ENCODE data around the gene FASTKD3. TPM values are rescaled to one million over a fixed set of nuclear protein-coding genes. Genes with fewer than 3 reads are reported as not detected.

The FASTKD3 gene
- total RNA-seq, 1 donor from 2014 or later, result 7.6 TPM

DNA sequence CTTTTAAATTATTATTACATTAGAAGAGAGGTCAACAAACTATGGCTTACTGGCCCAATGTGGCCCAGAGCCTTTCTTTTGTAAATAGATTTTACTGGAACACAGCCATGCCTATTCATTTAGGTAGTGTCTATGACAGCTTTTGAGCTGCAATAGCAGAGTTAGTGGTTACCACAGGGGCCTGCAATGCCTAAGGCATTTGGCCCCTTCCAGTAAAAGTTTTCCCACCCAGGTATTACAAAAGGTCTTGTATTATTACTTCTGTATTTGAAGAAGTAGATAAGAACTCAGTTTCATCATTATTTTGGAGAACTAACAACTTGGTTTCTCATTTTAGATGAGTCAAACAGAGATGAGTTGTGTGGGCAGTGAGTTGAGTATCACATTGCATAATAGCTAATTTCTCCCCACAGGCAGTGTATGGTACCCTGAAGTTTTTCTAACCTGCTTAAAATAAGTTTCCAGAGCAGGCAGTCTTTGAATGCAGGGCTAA lies 9.6 kb upstream of the FASTKD3 start:
- DNase-seq (ENCODE audit: low spot score), result no peak

DNA sequence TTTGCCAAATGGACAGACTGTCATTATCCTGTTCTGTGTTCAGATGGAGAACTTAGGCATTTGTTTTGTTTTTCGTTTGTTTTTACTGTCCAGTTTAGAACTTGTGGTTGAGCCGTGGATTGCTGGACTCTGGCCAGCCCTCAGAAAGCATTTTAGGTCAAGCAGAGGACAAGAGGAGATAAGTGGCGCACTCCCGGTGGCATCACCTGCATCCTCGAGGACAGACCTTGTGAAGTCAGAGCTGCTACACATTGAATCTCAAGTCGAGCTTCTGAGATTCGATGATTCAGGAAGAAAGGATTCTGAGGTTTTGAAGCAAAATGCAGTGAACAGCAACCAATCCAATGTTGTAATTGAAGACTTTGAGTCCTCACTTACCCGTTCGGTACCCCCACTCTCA lies 9.0 kb upstream of the FASTKD3 start:
- DNase-seq (ENCODE audit: low spot score), result no peak

DNA sequence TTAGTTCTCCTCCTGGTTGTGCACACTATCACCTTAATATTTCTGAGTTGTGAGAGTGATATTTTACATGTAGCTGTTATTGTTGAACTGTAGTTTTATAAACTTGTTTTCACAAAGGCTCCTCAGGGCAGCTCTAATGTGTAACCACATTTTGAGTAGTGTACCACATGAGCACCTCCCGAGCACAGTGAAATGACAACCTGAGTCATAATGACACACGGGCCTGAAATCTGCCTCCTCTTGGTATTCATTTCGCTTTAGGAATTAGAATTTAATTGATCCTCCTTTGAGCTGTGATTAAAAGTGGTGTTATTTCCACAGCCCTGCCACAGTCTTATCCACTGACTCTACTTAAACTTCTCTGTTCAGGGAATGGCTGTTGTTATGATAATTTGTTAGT lies 8.0 kb upstream of the FASTKD3 start:
- no peak for DNase-seq (ENCODE audit: low spot score)

DNA sequence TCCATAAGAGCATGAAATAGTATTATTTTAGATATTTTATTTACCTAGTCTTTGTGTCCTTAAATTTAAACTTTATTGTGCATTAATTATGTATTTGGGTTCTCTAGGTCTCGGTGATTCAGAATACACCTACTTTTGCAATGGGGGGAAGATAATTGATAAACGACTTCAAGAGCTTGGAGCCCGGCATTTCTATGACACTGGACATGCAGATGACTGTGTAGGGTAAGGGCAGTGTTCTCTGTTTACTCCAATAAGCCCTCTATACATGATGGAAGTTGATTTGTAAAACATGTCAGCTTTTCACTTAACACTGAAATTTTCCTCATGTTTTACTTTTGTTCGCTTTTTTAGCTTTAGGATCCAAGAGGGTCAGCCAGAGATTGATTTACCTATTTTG lies 6.3 kb upstream of the FASTKD3 start:
- no peak for DNase-seq (ENCODE audit: low spot score)

DNA sequence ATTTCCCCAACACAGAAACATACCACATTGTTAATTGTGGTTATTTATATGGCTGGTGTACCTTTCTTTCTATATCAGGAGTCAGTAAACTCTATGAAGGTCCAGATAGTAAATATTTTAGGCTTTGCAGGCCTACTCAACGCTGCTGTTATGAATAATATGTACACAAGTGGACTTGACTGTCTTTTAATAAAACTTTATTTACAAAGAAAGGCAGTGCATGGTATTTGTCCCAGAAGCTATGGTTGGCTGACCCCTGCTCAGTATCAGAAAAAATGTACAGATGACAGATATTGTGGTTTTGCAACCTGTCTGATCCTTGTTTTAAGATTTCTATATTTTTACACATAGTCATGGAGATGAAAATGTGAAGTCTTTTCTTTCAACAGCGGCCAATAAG lies 5.8 kb upstream of the FASTKD3 start:
- no peak for DNase-seq (ENCODE audit: low spot score)

DNA sequence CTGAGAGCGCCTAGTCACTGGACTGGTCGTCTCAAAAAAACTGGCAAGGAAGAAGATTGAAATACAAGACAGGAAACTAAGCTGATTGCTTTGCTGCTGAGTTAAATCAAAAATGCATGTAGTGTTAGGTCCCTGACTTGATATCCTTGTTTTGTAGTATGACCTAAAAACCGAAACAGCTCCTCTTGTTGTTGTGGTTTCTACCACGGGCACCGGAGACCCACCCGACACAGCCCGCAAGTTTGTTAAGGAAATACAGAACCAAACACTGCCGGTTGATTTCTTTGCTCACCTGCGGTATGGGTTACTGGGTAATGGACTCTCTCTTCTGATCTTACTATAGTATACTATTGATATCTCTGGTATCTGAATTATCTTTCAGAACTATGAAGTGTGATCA lies 4.4 kb upstream of the FASTKD3 start:
- no peak for DNase-seq (ENCODE audit: low spot score)

DNA sequence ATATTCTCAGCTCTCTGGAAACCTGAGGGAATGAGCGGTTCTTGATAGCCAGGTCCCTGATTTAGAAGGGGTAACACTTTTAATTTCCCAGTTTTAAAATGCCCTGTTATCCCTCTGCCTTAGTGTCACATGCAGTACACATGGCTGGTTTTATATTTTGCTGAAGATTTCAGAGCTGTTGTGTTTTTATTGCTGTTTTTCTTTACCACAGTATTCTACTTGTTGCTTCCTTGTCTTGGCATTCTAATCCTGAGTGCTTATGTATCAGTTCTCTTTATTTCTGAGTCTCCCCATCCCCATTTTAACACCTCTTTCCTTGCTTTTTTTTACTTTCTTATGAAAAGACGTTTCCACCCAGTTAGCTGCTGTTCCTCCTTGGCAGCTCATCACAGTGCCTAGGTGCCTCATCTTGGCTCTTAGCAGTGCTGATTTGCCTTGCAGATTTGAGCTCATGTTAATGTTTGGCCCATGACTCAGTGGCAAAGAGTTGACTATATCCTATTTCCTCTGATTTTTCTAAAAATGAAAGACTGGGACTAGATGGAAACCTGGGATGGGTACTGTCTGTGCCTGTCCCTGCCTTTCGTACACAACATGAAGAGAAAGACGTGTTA lies 3.8 kb upstream of the FASTKD3 start:
- no peak for DNase-seq (ENCODE audit: low spot score)

DNA sequence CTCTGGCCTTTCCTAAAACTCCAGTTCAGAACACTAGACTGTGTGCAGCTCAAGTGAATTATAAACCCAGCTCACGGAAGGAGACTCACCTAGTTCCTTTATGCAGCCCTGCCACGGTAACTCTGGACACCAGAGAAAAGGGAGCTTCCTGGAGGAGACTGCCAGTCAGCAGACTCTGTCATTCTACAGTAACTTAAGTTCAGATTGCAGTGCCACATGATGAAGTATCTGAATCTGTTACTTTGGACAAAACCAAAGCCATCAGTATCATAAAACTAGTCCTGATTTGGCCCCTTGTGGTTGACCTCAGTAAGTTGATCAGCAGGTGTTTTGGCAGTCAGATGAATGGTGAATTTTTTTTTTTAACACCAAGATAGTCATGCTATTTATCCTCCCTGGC lies 2.8 kb upstream of the FASTKD3 start:
- DNase-seq (ENCODE audit: low spot score), result no peak

DNA sequence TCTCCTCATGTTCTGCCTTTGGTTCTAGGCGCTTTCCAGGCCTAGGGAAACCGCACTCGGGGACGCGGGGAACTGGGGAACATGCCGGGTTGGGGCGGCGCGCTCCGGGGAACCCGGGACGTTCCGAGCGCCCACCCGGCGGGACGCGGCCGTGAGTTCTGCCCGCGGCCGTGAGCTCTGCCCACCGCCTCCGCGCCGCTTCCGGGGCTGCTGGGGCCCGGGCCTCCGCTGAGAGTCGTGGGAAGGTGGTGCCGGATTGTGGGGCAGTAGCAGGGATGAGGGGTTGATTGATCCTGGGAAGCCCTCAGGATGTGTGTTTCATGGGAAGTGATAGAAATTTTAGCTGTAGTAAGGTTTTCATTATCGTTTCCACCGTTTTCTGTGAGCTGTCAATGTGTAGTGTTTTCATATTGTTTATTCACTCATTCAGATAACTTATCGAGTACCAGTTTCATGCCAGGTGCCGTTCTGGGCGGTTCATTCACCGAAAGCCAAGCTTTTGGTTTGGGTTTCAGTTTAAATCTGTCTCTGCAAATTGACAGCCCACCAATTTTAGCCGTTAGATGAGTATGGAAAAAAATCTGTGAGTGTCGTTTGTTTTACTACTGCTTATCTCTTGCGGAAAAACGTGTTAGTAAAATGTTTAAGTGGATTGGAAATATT lies 774 bp upstream of the FASTKD3 start:
- no peak for DNase-seq (ENCODE audit: low spot score)

DNA sequence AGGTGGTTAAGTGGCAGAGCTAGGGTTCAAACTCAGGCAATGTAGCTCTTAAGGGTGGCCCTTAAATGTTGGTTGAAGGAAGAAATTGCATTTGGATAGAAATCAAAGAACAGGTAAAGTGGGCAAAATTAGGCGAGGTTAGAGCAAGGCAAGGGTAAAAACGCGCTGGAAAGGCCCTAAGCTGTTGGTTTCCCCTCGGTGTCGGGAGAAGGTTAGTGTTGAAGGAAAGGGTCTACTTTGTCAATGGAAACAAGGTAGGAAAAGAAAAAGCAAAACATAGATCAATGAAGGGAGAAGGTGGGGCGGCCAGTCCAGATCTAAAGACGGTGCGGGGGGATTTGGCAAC lies 431 bp downstream of the FASTKD3 start:
- DNase-seq (ENCODE audit: low spot score), result no peak

DNA sequence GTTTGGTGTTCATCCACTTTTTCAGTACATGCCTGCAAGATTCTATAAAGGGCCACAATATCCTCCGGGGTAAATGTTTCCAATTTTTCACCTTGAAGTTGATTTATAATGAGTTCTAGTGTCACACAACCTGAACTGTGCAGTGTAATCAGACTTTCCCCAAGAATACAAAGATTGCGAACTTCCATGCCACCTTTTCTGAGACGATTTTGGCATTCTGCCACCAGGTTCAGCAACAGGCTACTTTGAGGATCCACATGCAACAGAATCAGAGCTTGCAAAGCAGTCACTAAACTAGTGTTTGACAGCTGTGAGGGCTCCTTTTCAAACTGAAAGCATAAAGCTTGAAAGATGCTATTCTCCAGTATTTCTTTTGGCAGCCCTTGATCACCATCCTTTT lies 1.6 kb downstream of the FASTKD3 start:
- DNase-seq (ENCODE audit: low spot score), result no peak

DNA sequence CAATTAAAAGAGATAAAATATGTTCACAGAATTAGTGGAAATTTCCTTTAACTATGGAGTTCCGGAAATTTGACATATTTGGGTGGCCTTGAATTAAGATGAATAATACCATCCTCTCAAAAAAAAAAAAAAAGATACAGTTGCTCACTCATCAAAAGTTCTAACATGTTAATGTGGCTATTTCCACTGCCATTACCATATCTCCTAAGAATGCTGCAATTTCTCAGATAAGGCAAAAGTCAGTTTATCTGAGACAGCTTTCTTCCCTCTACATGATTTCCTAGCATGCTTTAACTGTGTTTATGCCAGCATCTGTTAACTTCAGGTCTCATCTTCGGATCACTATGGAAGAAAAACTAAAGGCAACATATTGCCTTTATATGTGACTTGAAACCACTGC lies 2.6 kb downstream of the FASTKD3 start:
- DNase-seq (ENCODE audit: low spot score), result no peak

DNA sequence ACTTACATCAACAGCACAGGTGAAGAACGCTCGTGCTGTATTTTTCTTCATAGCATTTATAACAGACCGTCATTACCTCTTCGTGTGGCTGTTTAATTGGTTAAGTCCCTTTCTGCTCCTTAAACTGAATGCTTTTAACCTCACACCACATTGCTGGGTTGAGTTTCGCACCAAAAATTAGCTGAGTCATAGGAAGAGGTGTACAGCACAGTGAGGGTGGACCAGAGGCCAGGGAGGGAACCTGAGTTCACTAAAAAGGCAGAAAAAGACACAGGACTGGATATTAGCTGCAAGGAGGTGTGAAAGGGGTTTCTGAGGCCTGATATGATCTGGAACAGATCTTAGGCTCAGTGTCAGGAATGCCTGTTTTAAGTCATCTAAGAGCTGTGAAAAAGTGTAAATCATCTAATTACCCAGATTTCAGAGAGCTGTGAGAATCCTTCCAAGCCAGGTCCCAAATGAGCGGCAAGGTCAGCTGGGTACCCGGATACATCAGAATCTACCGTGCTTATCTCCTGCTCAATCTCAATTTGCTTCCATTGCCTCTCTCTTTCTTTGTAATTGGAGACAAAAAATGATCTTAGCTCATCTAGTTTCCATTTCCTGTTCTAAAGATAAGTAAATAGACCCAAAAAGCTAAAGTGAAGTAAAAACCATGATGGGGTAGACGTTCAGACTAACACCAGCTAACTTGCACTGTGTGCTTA lies 10.8 kb downstream of the FASTKD3 start:
- DNase-seq (ENCODE audit: low spot score), result no peak

DNA sequence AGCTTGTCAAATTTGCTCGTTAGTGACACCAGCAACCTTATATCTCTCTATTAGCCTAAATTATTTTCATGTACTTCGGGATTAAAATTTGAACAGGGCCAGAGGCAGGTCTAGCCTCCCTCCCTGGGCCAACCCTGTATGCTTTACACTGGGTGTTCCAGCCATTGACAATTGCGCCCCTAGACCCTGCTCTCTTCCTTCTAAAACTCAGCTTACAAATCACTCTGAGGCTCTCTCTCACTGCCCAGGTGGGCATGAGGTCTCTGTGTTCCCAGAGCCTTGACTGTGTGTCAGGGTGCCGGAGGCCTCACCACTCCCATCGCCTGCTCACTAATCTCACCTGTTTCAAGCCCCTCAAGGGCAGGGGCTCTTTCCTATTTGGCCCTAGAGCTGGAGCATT lies 11.5 kb downstream of the FASTKD3 start:
- no peak for DNase-seq (ENCODE audit: low spot score)

DNA sequence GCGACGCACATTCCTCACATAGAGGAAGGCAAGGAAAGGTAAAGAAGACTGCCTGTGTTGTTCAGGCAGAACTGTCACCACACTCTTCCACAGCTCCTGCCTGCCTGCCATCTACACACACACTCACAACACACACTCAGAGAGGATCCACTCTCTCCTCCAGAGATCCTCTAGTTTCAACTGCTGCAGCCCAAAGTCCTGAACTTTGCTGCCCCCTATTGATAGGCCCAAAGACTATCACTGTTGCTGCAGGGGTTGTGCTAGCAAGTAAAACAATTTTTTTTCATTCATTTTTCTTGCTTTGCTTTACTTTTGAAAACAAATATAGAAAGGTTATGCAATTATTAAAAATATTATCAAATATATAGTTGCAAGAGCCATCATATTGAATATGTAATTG lies 12.0 kb downstream of the FASTKD3 start:
- no peak for DNase-seq (ENCODE audit: low spot score)

DNA sequence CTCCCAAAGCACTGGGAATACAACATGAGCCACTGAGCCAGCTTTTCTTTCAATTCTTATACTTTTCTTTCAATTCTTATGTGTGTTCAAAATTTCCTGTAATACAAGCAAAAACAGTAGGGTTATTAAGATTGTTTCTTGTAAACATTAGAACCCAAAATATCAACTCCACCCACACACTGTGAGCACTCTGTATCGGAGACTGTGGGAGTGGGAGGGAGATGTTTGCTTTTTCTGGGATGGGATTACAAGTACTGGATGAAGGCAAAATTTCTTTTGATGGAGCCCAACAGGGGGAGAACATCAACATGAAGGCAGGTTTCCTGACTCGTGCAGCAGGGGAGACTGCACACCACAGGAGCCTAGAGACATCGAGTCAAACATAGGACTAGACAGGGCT lies 13.2 kb downstream of the FASTKD3 start:
- no peak for DNase-seq (ENCODE audit: low spot score)

DNA sequence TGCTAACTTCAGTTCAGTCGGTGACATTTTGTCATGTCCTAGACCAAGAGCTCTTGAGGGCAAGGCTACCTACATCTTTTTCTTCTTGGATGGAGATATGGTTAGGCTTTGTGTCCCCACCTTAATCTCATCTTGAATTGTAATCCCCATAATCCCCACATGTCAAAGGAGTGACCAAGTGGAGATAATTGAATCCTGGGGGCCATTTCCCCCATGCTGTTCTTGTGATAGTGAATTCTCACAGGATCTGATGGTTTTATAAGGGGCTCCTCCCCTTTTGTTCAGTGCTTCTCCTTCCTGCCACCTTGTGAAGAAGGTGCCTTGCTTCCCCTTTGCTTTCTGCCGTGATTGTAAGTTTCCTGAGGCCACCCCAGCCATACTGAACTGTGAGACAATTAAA lies 15.8 kb downstream of the FASTKD3 start:
- DNase-seq (ENCODE audit: low spot score), result no peak

DNA sequence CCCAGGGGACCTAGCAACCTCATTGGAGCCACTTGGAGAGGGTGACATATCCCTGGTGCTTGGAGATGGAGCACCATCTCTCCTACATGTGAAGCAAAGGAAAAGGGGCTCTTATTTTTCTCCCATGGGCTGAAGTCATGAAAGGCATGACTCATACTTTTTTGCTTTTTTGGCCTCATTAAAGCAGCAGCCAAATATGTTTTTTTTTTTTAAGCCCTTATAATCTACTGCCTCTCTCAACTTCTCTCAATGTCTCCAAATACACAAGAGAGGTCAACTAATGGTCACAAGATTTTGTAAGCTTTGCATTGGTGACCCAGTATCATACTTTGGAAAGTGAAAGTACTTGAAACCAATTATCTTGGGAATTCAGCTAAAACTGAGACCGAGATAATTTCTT lies 16.3 kb downstream of the FASTKD3 start:
- DNase-seq (ENCODE audit: low spot score), result no peak

DNA sequence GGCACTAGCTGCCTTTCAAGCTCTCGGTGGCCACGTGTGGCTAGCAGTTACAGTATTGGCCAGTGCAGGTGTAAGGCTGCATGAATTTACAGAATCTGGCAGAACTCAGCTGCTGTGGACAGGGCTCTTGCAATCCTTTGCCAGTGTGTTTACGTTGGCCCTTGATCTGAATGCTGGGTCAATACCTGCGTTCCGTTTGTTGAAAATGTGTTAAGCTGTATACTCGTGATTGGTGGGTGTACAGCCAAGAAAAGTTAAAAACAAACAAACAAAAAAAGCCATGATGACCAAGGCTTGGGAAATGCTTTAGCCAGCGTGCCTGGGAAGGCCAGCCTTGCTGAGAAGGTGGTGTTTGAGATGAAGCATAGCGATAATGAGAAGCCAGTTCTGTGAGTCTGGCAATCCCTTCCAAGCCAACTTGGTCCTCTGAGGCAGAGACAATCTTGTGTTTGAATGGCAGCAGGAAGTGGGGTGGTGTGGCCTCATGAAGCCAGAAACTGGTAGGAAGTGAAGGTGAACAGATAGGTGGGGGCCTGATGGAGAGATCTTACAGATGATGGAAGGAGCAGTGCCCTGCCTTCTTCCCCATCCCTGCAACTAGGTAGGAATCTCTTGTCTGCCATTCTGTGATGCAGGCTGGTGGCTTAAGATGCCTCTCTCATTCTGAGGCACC lies 17.1 kb downstream of the FASTKD3 start:
- peak; percentile 47 for DNase-seq (ENCODE audit: low spot score)

DNA sequence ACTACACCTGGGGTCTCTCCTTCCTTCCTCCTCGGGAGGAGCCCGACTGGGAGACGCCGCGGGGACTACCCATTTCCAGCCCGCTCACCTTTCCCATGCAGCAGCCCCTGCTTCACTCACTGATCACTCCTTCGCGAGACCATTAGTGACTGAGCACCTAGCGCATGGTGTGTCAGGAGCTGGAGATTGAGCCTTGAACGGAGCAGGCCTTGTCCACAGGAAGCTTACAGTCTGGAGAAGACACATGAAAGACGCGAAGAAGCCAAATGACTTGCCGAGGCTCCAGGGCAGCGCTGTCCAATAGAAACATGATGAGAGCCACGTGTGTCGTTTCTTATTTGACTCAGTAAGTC lies 17.6 kb downstream of the FASTKD3 start:
- DNase-seq (ENCODE audit: low spot score), result no peak

DNA sequence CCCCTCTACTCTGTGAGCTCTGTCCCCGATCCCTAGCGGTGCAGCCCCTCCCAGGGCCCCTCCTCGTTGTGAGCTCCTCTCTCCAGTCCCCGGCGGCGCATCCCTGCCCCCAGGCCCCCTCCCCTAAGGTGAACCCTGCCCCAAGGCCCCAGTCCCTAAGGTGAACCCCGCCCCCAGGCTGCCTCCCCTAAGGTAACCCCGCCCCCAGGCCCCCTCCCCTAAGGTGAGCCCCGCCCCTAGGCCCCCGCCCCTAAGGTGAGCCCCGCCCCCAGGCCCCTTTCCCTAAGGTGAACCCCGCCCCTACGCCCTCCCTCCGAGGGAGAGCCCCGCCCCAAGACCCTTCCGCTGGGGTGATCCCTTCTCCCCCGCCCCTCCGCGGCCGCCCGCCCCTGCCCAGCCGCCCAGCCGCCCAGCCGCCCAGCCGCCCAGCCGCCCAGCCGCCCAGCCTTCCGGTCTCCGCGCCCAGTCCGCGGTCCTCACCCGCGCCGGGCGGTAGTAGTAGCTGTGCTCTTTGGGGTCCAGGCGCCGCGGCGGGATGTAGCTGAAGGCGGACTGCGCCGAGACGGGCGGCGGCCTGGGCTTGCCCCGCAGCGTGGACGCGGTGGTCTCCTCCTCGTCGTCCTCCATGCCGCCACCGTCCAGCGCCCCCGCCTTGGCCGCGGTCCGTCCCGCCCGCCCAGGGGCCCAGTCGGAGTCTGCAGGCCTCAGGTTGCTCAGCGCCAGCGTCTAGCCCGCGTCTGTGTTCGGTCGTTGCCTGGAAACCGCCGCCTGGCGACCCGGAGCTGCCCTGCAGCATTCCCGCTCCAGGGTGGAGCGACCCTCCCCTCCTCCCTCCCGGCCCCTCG lies 18.2 kb downstream of the FASTKD3 start, which contains the start of gene CFAP90:
Gene CFAP90 (minus strand): TSS at position 739 of the 845 bp plus-strand sequence. CDS start 112 bp downstream, at position 627.
- peak; percentile 52 for DNase-seq (ENCODE audit: low spot score)
